NCI-H1694 treated with DMSO at 0.1 percent for 48 hours (cell line): ENCODE data around the gene MRPL49.
"Not testable (repeated sequence)": the region's sequence is repeated elsewhere in the genome, so short reads cannot be mapped to it uniquely, and the experiment has no call there.

Experiments
- DNase-seq: peaks from one replicate; lab custom pipeline; 2025; lab: John Stamatoyannopoulos, UW

The MRPL49 gene

DNA sequence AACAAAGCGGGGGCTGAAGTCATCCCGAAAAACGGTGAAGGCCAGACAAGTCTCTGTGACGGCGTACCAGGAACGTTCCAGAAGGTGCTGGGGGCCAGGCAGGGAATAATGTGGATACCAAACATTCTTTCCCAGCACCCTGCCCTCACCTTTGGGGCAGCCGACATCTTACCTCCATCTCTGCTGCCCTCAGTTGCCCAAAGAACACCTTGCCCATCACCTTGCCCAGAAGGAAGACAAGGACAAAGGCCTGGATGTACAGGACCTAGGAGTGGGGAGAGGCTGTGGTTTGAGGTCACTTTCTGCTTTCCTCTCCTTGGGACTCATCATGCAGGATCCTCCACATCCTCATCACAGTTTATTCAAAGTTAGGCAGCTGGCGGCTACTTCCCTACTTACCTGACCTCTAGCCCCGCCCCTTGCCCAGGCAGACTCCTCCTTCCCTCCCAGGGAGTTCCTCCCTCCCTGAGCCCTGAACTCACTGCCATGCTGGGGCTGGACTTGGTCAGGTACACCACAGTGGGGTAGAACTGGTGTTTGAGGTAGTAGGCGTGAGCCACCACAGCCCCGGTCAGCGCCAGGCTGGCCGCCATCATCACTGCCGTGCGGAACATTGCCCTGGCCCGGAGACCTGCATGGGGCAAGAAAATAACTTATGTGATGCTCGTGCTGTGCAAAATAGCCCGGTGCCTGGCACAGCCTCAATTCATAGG, 11.0 kb downstream of the MRPL49 start:
- DNase-seq: no peak

DNA sequence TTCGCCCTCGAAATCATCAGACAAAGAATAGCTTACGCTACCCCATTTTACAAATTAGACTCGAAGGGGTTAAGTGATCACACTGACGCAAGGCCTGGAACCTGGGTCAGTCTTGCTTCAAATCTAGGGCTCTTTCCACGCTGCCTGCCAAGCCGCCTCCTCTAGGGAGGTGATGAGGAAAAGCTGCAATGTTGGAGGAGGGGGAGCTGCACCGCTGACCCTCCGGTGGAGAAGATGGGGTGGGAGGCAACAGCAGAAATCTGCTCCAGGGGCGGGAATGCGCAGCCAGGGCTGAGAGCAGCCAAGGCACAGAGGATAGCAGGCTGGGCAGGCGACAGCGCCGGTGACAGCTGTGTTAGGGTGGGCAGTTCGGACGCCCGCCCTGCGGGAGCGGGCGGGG, 11.6 kb downstream of the MRPL49 start:
- no peak for DNase-seq

DNA sequence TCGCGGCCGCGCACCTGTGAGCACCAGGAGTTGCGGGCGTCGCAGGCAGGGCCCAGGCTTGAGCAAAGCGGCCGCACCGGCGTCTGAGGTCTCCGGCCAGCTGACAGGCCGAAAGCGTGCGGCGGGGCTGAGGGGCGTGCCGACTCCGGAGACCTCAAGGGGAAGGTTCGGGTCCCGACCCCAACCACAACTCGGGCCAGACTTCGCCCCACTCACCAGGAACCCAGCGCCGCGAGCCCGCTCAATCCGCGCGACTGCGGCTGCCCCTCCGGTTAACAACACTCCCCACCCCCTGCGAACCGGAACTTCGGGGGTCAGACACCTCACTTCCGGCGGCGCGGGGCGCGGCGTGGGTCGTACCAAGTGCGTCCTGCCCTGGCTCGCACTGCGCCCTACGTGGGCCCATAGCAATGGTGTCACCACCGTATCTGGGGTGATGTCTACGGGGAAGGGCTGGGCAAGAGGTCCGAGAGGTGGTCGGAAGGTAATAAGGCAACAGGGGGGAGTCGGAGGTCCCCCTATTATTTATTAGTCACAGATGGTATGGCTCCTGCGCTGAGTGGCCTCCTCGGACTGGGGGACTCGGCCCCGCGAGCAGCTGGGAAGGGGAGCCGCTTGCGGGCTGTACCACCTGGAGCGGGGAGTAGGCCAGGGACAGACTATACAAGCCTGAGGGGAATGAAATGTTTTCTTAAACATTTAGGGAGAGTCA, 12.3 kb downstream of the MRPL49 start, which contains the start of gene SYVN1:
Gene SYVN1, minus strand, starts transcription at position 280 of the 712 bp plus-strand sequence. CDS start 918 bp downstream, outside the sequence.
- DNase-seq: peak; percentile 70

DNA sequence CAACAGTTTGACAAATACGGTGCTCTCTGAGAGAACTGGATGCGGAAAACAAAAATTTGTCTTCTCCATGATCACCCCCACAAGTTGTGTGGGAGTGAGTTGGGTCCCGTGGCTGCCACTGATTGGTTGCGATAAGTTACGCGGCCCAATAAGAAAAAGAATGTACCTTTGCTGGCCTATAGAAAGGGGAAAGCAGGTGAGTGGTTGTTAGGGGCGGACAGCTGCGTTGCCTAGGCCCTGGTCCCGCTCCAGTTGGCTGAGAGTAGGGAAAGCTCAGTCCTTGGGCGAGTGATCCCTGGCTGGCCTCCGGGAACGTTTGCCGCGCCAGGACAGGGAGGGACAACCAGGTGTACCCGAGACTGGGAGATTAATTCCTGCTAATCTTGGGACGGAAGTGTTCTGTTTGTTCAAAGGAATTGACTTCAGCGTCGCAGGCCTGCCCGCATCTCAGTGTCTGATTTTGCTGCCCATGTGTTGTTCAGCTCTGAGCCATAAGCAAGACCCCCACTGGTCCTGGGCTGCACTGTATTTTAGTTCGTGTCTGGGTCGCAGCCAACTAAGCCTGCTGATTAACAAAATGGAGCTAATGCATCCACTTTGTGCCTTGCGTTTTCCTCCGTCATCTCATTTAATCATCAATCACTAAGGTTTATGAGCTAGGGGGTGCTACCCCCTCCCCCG, 13.0 kb downstream of the MRPL49 start:
- peak; percentile 95 for DNase-seq

DNA sequence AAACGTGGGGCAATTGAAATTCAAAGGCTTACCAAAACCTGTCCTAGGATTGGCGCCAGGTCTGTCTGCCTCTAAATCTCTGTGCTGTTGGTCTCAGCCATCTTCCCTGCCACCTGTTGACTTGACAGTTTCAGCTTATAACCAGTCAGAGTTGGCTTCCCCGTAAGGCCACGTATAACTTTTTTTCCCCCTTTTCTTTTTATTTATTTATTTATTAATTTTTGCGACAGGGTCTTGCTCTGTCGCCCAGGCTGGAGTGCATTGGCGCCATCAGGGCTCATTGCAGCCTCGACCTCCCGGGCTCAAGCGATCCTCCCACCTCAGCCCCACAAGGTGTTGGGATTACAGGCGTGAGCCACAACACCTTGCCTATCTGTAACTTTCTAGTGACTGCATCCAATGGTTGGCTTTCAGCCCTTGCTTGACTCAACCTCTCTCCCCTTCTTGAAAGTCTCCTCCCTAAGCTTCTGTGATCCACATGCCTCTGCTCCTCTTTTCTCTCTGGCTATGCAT, 13.6 kb downstream of the MRPL49 start:
- no peak for DNase-seq

DNA sequence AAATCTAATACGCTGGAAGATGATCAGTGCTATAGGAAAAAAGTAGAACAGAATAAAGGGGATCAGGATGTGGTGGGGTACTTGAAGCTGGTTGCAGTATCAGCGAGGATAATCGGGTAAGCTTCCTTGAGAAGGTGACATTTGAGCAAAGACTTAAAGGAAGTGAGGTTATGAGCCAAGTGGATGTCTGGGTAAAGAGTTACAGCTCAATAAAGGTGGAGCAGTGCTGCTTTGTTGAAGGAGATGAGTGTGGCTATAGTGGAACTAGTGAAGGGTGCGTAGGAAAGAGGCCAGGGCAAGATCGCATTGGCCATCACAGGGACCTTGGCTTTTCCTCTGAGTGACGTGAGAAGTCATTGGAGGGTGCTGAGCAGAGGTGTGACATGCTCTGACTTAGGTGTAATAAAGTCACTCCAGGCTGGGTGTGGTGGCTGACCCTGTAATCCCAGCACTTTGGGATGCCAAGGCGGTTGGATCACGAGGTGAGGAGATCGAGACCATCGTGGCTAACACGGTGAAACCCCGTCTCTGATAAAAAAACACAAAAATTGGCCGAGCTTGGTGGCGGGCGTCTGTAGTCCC, 14.5 kb downstream of the MRPL49 start:
- no peak for DNase-seq

DNA sequence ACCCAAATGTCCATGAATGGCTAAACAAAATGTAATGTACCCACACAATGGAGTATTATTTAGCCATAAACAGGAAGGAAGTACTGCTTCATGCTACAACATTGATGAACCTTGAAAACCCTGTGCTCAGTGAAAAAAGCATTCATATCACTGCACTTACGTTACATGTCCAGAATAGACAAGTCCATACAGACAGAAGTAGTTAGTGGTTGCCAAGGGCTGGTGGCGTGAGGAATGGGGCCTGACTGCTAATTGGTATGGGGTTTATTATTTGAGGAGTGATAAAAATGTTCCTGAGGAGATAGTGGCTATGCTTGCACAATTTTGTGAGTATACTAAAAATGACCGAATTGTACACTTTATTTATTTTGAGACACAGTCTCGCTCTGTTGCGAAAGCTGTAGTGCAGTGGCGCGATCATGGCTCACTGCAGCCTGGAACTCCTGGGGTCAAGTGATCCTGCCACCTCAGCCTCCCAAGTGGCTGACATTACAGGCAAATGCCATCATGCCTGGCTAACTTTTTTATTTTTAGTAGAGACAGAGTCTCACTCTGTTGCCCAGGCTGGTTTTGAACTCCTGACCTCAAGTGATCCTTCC, 19.9 kb downstream of the MRPL49 start:
- no peak for DNase-seq

DNA sequence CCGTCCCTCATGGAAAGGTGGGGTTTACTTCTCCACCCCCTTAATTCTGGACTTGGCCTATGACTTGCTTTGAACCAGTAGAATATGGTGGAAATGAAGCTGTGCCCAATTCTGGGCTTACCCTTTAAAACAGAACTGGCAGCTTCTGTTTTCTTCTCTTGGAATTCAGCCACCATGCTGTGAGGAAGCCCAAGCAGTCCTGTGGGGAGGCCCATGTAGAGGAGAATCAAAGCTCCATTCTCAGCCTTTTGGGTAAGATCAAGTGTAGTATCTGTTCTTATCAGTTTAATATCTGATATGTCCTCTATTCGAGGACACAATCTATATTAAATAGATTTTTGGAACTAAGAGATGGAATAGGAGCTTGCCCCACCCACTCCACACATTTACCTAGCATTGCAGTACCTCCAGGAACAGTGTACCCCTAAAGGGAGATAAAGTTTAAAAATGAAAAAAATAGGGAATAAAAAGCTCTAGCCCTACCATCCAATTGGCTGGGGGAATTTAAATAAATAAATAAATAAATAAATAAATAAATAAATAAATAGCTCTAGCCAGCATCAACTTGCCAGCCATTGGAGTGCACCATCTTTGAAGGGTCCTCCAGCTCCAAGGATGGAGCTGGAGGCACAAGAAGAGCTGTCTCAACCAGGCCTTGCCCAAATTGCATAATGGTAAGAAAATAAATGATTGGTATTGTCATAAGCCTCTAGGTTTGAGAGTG, 25.4 kb downstream of the MRPL49 start:
- DNase-seq: no peak

DNA sequence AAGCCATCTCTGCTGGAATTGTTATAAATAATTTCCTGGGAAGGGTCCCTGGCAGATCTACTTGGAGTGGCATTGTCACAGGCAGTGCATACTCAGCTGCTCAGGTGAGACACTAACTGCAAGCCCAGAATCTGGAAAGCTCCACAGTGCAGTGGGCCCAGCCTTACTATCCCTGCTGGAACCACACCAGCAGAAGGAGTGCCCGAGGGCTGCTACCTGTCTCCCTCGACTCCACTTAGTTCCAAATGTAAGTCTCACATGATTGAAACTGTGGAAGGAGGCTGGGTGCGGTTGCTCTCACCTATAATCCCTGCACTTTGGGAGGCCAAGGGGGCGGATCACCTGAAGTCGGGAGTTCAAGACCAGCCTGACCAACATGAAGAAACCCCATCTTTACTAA, 26.5 kb downstream of the MRPL49 start:
- DNase-seq: no peak

DNA sequence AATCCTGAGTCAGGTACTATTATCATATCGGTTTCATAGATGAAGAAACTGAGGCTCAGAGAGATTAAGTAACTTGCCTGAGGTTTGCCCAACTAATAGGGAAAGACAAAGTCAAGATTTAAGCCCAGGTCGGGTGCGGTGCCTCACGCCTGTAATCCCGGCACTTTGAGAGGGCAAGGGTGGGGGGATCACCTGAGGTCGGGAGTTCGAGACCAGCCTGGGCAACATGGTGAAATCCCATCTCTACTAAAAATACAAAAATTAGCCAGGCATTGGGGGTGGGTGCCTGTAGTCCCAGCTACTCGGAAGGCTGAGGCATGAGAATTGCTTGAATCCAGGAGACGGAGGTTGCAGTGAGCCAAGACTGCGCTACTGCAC, 28.0 kb downstream of the MRPL49 start:
- DNase-seq: not testable (repeated sequence)

DNA sequence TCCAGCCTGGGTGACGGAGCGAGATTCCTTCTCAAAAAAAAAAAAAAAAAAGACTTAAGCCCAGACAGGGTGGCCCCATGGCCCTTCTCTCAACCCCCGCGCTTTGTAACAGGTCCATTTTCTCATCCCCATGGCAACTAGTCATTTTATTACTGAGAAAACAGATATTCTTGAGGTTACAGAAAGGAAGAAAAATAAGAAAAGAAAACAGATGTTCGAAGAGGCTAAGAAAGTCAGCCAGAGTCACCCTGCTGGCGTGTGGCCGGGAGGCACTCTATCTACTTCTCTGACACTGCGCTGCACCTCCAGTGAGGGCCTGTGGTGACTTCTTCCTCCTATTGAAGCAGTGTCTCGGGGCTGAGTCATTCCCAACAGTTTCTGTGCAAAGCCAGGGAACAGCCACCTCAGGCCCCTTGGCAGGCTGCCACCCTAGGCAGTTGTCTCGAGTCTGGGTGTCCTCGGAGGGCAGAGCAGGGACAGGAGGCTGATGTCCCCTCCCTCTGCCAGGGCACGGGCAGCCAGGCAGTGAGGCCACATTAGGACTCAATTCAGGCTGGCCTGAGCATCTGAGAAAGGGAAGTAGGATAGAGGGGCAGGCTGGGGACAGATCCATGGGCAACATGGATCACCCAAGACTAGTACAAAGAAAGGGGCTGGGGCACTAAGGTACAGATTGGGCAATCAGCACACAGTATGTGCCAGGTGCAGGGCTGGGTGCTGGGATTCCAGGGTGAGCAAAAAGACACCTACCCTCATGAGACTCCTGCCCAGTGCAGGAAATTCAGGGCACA, 28.6 kb downstream of the MRPL49 start:
- DNase-seq: peak; percentile 24

DNA sequence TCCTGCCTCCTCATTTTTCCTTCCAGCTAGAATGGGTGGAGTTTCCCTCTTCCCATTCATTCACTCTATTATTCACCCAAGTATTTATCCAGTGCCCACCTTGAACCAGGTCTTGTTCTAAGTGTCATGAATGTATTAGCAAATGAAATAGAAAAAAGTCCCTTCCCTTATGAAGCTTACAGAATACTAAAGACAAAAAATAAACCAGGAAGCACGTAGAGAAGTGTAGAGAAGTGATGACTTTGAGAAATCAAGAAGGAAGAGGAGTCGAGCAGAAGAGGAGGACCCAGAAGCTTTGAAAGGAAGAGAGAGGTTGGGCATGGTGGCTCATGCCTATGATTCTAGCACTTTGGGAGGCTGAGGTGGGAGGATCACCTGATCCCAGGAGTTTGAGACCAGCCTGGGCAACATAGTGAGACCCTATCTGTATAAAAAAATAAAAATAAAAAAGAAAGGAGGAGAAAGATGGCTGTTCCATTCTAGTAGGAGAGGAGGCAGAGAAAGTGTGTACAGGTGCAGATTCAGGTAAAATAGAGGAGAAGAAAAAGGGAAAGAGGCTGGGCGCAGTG, 29.3 kb downstream of the MRPL49 start:
- DNase-seq: no peak

DNA sequence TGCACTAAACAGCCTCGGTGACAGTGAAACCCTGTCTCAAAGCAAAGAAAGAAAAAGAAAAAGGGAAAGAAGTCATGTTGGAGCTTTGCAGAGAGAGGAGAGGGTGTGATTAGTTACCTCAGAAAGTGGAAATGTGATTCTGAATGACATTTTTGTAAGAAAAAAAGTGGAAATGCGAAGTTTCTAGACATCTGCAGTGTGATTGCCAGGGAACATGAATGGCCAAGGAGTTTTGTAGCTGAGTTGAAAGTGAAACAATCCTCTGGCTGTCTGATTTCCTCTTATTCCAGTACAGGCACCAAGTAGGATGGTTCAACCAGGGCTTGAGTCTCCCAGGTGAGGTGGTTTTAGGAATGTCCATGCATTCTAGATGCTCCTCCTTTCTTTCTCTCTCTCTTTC, 30.0 kb downstream of the MRPL49 start:
- no peak for DNase-seq

DNA sequence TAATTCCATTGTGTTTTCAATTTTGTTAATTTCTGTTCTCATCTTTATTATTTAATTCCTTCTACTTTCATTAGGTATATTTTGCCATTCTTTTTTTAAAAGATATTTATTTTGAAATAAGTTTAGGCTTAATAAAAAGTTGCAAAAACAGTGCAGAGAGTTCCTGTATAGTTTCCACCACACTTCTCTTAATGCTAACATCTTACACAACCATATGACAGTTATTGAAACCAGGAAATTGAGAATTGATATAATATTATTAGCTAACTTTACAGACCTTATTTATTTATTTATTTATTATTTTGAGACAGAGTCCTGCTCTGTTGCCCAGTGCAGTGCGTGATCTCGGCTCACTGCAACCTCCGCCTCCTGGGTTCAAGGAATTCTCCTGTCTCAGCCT, 34.1 kb downstream of the MRPL49 start:
- no peak for DNase-seq

DNA sequence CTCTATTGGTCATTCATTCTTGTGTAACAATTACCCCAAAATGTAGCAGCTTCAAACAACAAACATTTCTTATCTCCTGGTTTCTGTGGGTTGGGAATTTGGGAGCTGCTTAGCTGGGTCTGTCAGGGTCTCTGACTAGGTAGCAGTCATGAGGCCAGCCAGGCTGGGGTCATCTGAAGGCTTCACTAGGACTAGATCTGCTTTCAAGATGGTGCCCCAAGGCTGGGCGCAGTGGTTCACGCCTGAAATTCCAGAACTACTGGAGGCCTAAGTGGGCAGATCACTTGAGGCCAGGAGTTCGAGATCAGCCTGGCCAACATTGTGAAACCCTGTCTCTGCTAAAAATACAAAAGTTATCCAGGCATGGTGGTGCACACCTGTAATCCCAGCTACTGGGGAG, 34.8 kb downstream of the MRPL49 start:
- DNase-seq: no peak

DNA sequence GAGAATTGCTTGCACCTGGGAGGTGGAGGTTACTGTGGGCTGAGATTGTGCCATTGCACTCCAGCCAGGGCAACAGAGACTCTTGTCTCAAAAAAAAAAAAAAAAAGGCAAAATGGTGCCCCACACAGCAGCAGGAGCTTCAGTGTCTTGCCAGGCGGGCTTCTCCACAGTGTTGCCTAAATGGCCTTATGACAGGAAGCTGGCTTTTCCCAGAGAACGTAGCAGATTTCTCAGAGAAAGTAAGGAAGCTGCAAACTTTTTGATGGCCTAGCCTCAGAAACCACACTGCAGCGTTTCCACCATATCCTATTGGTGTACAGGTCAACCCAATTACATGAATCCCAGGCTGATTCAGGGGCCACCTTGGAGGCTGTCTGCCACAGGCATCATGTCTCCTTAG, 35.2 kb downstream of the MRPL49 start:
- no peak for DNase-seq

DNA sequence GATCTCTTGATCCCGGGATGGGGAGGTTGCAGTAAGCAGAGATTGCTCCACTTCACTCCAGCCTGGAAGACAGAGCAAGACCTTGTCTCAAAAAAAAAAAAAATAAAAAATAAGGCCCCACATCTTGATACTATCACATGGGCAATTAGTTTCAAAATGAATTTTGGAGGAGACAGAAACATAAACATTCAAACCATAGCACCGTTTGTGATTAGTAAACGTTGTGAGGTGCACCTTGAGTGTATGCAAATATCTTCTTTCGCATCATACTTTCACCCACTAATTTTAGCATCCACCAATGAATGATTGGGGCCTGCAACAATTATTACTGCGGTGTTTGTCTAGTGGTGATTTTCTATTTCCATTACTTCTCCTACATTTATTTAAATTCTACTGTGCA, 36.9 kb downstream of the MRPL49 start:
- DNase-seq: no peak

DNA sequence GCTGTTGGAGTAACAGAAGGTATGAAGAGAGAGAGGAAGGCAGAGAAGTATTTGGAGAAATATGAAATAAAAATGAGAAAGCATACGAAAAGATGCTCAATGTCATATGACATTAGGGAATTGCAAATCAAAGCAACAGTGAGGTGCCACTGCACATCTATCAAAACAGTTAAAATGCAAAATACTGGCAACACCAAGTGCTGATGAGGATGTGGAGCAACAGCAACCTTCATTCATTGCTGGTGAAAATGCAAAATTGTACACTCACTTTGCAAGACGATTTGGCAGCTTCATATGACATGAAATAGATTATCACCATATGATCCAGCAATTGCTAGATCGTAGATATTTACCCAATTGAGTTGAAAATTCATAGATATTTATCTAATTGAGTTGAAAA, 38.5 kb downstream of the MRPL49 start:
- no peak for DNase-seq

DNA sequence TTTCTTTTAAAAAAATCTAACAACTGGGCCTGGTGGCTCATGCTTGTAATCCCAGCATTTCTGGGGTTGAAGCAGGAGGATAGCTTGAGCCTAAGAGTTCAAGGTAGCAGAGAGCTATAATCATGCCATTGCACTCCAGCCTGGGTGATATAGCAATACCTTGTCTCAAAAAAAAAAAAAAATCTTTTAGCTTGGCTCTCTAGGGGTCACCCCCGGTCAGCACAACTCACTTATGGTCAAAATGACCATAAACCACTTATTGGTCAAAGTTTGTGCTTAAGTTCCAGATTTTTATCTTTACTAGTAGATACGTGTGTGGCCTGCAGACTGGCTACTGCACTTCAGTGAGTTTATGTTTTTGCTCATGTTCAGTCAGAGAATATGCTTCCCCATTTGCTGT, 41.6 kb downstream of the MRPL49 start:
- no peak for DNase-seq
